ENCODE results near the gene MFAP4.

DNA sequence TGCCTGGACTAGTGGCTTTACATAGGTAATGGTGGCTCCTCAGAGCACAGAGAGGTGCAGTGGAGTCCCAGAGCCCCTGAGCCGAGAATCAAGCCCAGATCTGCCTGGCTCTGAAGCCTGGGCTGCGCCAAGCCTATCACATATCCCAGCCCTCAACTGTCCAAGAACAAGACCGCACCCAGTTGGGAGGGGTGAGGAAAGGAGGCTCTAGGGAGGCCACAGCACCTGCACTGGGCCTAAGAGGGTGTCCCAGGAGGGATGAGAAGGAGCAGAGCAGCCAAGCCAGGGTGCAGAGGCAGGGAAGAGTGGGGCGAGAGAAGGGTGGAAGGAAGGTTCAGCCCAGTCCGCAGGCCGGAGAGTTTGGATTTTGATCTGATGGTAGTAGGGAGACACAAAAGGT lies 23.1 kb upstream of the MFAP4 start:
- TF ChIP-seq, protein P1, sequence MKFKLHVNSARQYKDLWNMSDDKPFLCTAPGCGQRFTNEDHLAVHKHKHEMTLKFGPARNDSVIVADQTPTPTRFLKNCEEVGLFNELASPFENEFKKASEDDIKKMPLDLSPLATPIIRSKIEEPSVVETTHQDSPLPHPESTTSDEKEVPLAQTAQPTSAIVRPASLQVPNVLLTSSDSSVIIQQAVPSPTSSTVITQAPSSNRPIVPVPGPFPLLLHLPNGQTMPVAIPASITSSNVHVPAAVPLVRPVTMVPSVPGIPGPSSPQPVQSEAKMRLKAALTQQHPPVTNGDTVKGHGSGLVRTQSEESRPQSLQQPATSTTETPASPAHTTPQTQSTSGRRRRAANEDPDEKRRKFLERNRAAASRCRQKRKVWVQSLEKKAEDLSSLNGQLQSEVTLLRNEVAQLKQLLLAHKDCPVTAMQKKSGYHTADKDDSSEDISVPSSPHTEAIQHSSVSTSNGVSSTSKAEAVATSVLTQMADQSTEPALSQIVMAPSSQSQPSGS (tag by site-specific recombination; IDR thresholded peaks at IDR 0.05; ENCODE audit: low read depth): no peak
- TF ChIP-seq, protein P2, sequence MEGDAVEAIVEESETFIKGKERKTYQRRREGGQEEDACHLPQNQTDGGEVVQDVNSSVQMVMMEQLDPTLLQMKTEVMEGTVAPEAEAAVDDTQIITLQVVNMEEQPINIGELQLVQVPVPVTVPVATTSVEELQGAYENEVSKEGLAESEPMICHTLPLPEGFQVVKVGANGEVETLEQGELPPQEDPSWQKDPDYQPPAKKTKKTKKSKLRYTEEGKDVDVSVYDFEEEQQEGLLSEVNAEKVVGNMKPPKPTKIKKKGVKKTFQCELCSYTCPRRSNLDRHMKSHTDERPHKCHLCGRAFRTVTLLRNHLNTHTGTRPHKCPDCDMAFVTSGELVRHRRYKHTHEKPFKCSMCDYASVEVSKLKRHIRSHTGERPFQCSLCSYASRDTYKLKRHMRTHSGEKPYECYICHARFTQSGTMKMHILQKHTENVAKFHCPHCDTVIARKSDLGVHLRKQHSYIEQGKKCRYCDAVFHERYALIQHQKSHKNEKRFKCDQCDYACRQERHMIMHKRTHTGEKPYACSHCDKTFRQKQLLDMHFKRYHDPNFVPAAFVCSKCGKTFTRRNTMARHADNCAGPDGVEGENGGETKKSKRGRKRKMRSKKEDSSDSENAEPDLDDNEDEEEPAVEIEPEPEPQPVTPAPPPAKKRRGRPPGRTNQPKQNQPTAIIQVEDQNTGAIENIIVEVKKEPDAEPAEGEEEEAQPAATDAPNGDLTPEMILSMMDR (tag by site-specific recombination; IDR thresholded peaks at IDR 0.05): no peak
- TF ChIP-seq ZBTB17 (tag by site-specific recombination; IDR thresholded peaks at IDR 0.05): no peak
- no peak for TF ChIP-seq ZNF121 (tag by site-specific recombination; IDR thresholded peaks at IDR 0.05)
- no peak for TF ChIP-seq ZNF324 (tag by site-specific recombination; IDR thresholded peaks at IDR 0.05)
